Liver (tissue), 9 donors: ENCODE results near the gene ABCA3. TPM values are rescaled to one million over a fixed set of nuclear protein-coding genes. Genes with fewer than 3 reads are reported as not detected.

Experiments used
- DNase-seq: peaks from one replicate; pipeline ENCODE4 v3.0.0-alpha.2; 2017; ENCODE audit warnings: low spot score
- H3K27ac ChIP-seq, 2 donors: one replicate each; pipeline ENCODE4 v1.7.0; 2013; ENCODE audit warnings: inconsistent platforms in 2 of 2, low read length in 2 of 2, control low read depth in 1 of 2, low read depth in 1 of 2, mild to moderate bottlenecking in 1 of 2
- H3K27me3 ChIP-seq, 4 donors: one replicate each; pipeline versions ENCODE4 v1.6.1 to v1.7.0; 2013; ENCODE audit warnings: low read length in 3 of 4, inconsistent platforms in 1 of 4, mild to moderate bottlenecking in 1 of 4, moderate library complexity in 1 of 4; ENCODE audit not compliant: control insufficient read depth in 4 of 4, insufficient read depth in 4 of 4
- H3K36me3 ChIP-seq, 4 donors: one replicate each; pipeline versions ENCODE4 v1.6.1 to v1.7.0; 2013; ENCODE audit warnings: low read length in 3 of 4, mild to moderate bottlenecking in 3 of 4, low read depth in 1 of 4, moderate library complexity in 1 of 4; ENCODE audit not compliant: control insufficient read depth in 4 of 4, insufficient read depth in 3 of 4
- H3K4me1 ChIP-seq, 4 donors: one replicate each; pipeline versions ENCODE4 v1.6.1 to v1.7.0; 2013; ENCODE audit warnings: low read length in 3 of 4, mild to moderate bottlenecking in 3 of 4, moderate library complexity in 1 of 4; ENCODE audit not compliant: control insufficient read depth in 4 of 4, insufficient read depth in 4 of 4
- H3K4me3 ChIP-seq, 3 donors: one replicate each; pipeline versions ENCODE4 v1.6.1 to v1.7.0; 2013; ENCODE audit warnings: low read length in 3 of 3, control low read depth in 1 of 3, low read depth in 1 of 3, mild to moderate bottlenecking in 1 of 3
- H3K9ac ChIP-seq, 2 donors: one replicate each; pipeline ENCODE4 v1.7.0; 2013; ENCODE audit warnings: low read length in 2 of 2, mild to moderate bottlenecking in 2 of 2, moderate library complexity in 2 of 2, control low read depth in 1 of 2, low read depth in 1 of 2
- H3K9me3 ChIP-seq, 4 donors: one replicate each; pipeline versions ENCODE4 v1.6.1 to v1.7.0; 2013; ENCODE audit warnings: low read length in 3 of 4; ENCODE audit not compliant: control insufficient read depth in 4 of 4
- EGR1 ChIP-seq, 2 donors: IDR thresholded peaks; 2 replicates each; pipeline ENCODE4 v1.6.1; 2016 to 2018; ENCODE audit warnings: antibody characterized with exemption in 2 of 2, low read depth in 2 of 2
- FOXA2 ChIP-seq: IDR thresholded peaks from 2 replicates; pipeline ENCODE4 v1.6.1; 2016; ENCODE audit warnings: antibody characterized with exemption
- JUND ChIP-seq, 2 donors: IDR thresholded peaks; 2 replicates each; pipeline ENCODE4 v1.6.1; 2016; ENCODE audit warnings: antibody characterized with exemption in 2 of 2
- NR2F2 ChIP-seq: IDR thresholded peaks from 2 replicates; pipeline ENCODE4 v1.6.1; 2016; ENCODE audit warnings: antibody characterized with exemption
- RAD21 ChIP-seq, 2 donors: IDR thresholded peaks; 2 replicates each; pipeline ENCODE4 v1.6.1; 2016; ENCODE audit warnings: antibody characterized with exemption in 2 of 2, mild to moderate bottlenecking in 2 of 2
- RXRA ChIP-seq, 2 donors: IDR thresholded peaks; 2 replicates each; pipeline ENCODE4 v1.6.1; 2017 to 2018; ENCODE audit warnings: antibody characterized with exemption in 2 of 2, mild to moderate bottlenecking in 1 of 2
- SP1 ChIP-seq: IDR thresholded peaks from 2 replicates; pipeline ENCODE4 v1.6.1; 2018; ENCODE audit warnings: antibody characterized with exemption, mild to moderate bottlenecking
- TAF1 ChIP-seq: conservative IDR thresholded peaks from 2 replicates; pipeline ENCODE4 v1.6.1; 2016; ENCODE audit warnings: antibody characterized with exemption, mild to moderate bottlenecking
- YY1 ChIP-seq: IDR thresholded peaks from 2 replicates; pipeline ENCODE4 v1.6.1; 2016; ENCODE audit warnings: antibody characterized with exemption, mild to moderate bottlenecking
- ZBTB33 ChIP-seq: IDR thresholded peaks from 2 replicates; pipeline ENCODE4 v1.6.1; 2016; ENCODE audit warnings: antibody characterized with exemption
- WGBS: extraction: QIAGEN DNeasy Blood & Tissue Kit; methylation state at CpG from one replicate; pipeline ENCODE4 v1.1.7; 2013; 5-methylcytosine and 5-hydroxymethylcytosine counted together
- polyA plus RNA-seq, 2 donors: library from polyadenylated mRNA; stranded (reverse) in 1 of 2; unstranded in 1 of 2; fragments of 200-250 nt in 1 of 2; fragments of >200 nt in 1 of 2; fragmentation: Nextera tagmentation in 1 of 2; extraction: Ambion mirVana in 1 of 2; gene quantifications; one replicate each; pipeline versions ENCODE4 v1.2.1 to v1.2.3, GENCODE V29; 2013 to 2015
- total RNA-seq, 2 donors: library from RNA; depleted of rRNA; stranded (reverse); fragments of >200 nt; gene quantifications; one replicate each; pipeline ENCODE4 v1.2.3, GENCODE V29; 2014
- TF ChIP-seq, protein P1 (sequence below): IDR thresholded peaks from 2 replicates; pipeline ENCODE4 v1.6.1; 2016; ENCODE audit warnings: antibody characterized with exemption
- TF ChIP-seq, protein P2 (sequence below): IDR thresholded peaks from 2 replicates; pipeline ENCODE4 v1.6.1; 2016; ENCODE audit warnings: antibody characterized with exemption, mild to moderate bottlenecking
- TF ChIP-seq, protein P3 (sequence below): IDR thresholded peaks from 2 replicates; pipeline ENCODE4 v1.6.1; 2016; ENCODE audit warnings: antibody characterized with exemption
- donor health status: healthy.
- donor health status: healthy.
- donor health status: healthy.
- donor health status: healthy.
- donor health status: healthy.

Gene ABCA3
- total and polyA plus RNA-seq, 4 donors: 0.47 to 1.1 (median 0.77) TPM

GRCh38 chr16:2233872-2234812, 106.4 kb downstream of the ABCA3 start (continued):
- TF ChIP-seq ZBTB33 (no peak), TAF1 (no peak)

DNA sequence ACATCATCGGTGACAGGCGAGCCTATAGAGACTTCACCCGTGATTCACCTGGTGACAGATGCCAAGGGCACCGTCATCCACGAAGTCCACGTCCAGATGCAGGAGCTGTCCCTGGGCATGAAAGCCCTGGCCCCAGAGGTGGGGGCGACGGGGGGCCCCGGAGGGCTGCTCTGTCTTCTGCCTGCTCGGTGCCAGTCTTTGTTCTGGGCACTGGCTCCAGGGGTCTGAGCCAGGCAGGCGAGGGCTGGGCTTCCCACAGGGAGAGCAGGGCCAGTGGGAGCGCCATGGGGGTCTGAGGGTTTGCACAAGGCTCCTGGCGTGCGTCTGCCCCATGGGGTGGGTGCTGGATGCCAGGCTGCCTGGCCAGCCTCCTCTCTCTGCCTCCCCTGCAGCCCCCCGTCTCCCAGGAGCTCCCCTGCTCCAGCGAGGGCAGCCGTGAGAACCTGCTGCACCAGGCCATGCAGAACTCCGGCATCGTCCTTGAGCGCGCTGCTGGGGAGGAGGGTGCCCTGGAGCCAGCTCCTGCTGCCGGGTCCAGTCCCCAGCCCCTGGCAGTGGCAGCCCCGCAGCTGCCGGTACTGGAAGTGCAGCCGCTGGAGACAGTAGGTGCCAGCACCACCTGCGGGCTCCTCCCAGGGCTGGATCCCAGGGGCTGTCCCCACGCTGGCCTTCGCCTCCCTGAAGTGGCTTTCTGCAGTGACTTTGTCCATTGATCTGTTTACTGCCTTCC, 107.3 kb downstream of the ABCA3 start:
- no peak overlapping the region for H3K4me3 ChIP-seq
- H3K4me1 ChIP-seq: peaks cover 0 to 14% (median 11%) of the 10 kb centered on the region in 4 donors
- 96% methylated on average over 28 of the region's 28 CpGs for WGBS
- no peak for DNase-seq
- peaks cover 0 to 60% (median 30%) of the 10 kb centered on the region in 4 donors for H3K36me3 ChIP-seq
- no peak overlapping the region for H3K9ac ChIP-seq
- no peak overlapping the region for H3K27ac ChIP-seq
- no peaks in the 10 kb centered on the region for H3K9me3 ChIP-seq
- TF ChIP-seq RAD21 (IDR thresholded peaks at IDR 0.05): no peak
- TF ChIP-seq TAF1: no peak
- no peak for TF ChIP-seq JUND (IDR thresholded peaks at IDR 0.05)
- TF ChIP-seq, protein P1, sequence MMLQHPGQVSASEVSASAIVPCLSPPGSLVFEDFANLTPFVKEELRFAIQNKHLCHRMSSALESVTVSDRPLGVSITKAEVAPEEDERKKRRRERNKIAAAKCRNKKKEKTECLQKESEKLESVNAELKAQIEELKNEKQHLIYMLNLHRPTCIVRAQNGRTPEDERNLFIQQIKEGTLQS: no peak
- no peak for TF ChIP-seq YY1
- no peak for TF ChIP-seq SP1
- no peaks in the 10 kb centered on the region for H3K27me3 ChIP-seq

- 93% methylated on average over 41 of the region's 41 CpGs for WGBS
- no peaks in the 10 kb centered on the region for H3K9me3 ChIP-seq
- H3K36me3 ChIP-seq: peaks cover 0 to 62% (median 30%) of the 10 kb centered on the region in 4 donors
- H3K27me3 ChIP-seq: no peaks in the 10 kb centered on the region
- no peak for DNase-seq
- H3K27ac ChIP-seq: no peak overlapping the region
- H3K4me3 ChIP-seq: no peak overlapping the region
- H3K4me1 ChIP-seq: peaks cover 0 to 13% (median 9%) of the 10 kb centered on the region in 4 donors
- no peak for TF ChIP-seq FOXA2
- TF ChIP-seq NR2F2: no peak
- TF ChIP-seq TAF1: no peak
- TF ChIP-seq RAD21 (IDR thresholded peaks at IDR 0.05): no peak
- TF ChIP-seq, protein P1: no peak
- TF ChIP-seq EGR1 (IDR thresholded peaks at IDR 0.05; ENCODE audit: low read depth in 2 of 2): no peak
- TF ChIP-seq, protein P2, sequence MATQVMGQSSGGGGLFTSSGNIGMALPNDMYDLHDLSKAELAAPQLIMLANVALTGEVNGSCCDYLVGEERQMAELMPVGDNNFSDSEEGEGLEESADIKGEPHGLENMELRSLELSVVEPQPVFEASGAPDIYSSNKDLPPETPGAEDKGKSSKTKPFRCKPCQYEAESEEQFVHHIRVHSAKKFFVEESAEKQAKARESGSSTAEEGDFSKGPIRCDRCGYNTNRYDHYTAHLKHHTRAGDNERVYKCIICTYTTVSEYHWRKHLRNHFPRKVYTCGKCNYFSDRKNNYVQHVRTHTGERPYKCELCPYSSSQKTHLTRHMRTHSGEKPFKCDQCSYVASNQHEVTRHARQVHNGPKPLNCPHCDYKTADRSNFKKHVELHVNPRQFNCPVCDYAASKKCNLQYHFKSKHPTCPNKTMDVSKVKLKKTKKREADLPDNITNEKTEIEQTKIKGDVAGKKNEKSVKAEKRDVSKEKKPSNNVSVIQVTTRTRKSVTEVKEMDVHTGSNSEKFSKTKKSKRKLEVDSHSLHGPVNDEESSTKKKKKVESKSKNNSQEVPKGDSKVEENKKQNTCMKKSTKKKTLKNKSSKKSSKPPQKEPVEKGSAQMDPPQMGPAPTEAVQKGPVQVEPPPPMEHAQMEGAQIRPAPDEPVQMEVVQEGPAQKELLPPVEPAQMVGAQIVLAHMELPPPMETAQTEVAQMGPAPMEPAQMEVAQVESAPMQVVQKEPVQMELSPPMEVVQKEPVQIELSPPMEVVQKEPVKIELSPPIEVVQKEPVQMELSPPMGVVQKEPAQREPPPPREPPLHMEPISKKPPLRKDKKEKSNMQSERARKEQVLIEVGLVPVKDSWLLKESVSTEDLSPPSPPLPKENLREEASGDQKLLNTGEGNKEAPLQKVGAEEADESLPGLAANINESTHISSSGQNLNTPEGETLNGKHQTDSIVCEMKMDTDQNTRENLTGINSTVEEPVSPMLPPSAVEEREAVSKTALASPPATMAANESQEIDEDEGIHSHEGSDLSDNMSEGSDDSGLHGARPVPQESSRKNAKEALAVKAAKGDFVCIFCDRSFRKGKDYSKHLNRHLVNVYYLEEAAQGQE: no peak
- no peak for TF ChIP-seq SP1
- TF ChIP-seq JUND (IDR thresholded peaks at IDR 0.05): no peak
- TF ChIP-seq ZBTB33: no peak
- no peak for TF ChIP-seq RXRA (IDR thresholded peaks at IDR 0.05)
- TF ChIP-seq, protein P3, sequence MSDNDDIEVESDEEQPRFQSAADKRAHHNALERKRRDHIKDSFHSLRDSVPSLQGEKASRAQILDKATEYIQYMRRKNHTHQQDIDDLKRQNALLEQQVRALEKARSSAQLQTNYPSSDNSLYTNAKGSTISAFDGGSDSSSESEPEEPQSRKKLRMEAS: no peak
- H3K9ac ChIP-seq: no peak overlapping the region
Observed at GRCh38 chr16:2232094-2232990, 108.2 kb downstream of the ABCA3 start.
